HEK293T (cell line): Measurements from ENCODE around the gene SMYD5.
"Not testable (repeated sequence)": the region's sequence is repeated elsewhere in the genome, so short reads cannot be mapped to it uniquely, and the experiment has no call there.

Experiments
- FOXM1 ChIP-seq: fragments of 450-650 bp; IDR thresholded peaks from 2 replicates; pipeline ENCODE4 v1.6.1; 2017; ENCODE audit warnings: mild to moderate bottlenecking, borderline replicate concordance
- HDGF ChIP-seq: fragments of 450-650 bp; IDR thresholded peaks from 2 replicates; pipeline ENCODE4 v1.6.1; 2017; ENCODE audit warnings: antibody characterized with exemption, borderline replicate concordance
- NFRKB ChIP-seq: fragments of 450-650 bp; IDR thresholded peaks from 2 replicates; pipeline ENCODE4 v1.6.1; 2016; ENCODE audit warnings: mild to moderate bottlenecking, moderate library complexity
- SP1 ChIP-seq: fragments of 450-650 bp; IDR thresholded peaks from 2 replicates; pipeline ENCODE4 v1.6.1; 2017

DNA sequence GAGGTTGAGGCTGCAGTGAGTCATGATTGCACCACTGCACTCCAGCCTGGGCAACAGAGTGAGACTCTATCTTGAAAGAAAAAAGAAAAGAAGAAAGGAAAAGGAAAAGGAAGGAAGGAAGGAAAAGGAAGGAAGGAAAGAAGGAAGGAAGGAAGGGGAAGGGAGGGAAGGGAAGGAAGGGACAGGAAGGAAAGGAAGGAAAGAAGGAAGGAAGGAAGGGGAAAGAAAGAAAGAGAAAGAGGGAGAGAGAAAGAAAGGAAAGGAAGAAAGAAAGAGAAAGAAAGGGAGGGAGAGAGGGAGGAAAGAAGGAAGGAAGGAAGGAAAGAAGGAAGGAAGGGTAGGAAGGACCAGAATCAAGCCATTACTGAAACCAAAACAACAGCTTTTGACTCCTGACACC lies 45.7 kb upstream of the SMYD5 start:
- not testable (repeated sequence) for TF ChIP-seq NFRKB, SP1, FOXM1, HDGF
